Stimulated activated CD8-positive, alpha-beta memory T cell treated with anti-CD3 and anti-CD28 coated beads, Interleukin-4, amount 100 ng/mL, for 4 hours (primary cell): Measurements from ENCODE around the gene GBA3.

Experiments used
- DNase-seq, 2 donors: peaks; one replicate each; pipeline ENCODE4 v3.0.0-alpha.2; 2020; ENCODE audit warnings: low read depth in 2 of 2, low spot score in 1 of 2

The GBA3 gene

GRCh38 chr4:22778547-22779163 is 85.9 kb downstream of the GBA3 start:
- no peak for DNase-seq

GRCh38 chr4:22780317-22780716 is 87.6 kb downstream of the GBA3 start:
- DNase-seq: no peak

- no peak for DNase-seq
Observed at GRCh38 chr4:22780797-22781196, 88.1 kb downstream of the GBA3 start.

- no peak for DNase-seq
Observed at GRCh38 chr4:22787753-22788375, 95.1 kb downstream of the GBA3 start.

GRCh38 chr4:22790631-22791030 is 97.9 kb downstream of the GBA3 start:
- no peak for DNase-seq

- DNase-seq: no peak
Observed at GRCh38 chr4:22794732-22795131, 102.0 kb downstream of the GBA3 start.

- no peak for DNase-seq
Observed at GRCh38 chr4:22801391-22801790, 108.7 kb downstream of the GBA3 start.

- no peak for DNase-seq
Observed at GRCh38 chr4:22802876-22803275, 110.1 kb downstream of the GBA3 start.

GRCh38 chr4:22803512-22803911 is 110.8 kb downstream of the GBA3 start:
- no peak for DNase-seq

GRCh38 chr4:22814906-22815305 is 122.2 kb downstream of the GBA3 start:
- no peak for DNase-seq

- DNase-seq: no peak
Observed at GRCh38 chr4:22824091-22824490, 131.4 kb downstream of the GBA3 start.

GRCh38 chr4:22842360-22843018 is 149.8 kb downstream of the GBA3 start:
- DNase-seq: no peak

GRCh38 chr4:22848332-22848731 is 155.6 kb downstream of the GBA3 start:
- no peak for DNase-seq

- no peak for DNase-seq
Observed at GRCh38 chr4:22850055-22850454, 157.3 kb downstream of the GBA3 start.

- no peak for DNase-seq
Observed at GRCh38 chr4:22850630-22851029, 157.9 kb downstream of the GBA3 start.

GRCh38 chr4:22857411-22857810 is 164.7 kb downstream of the GBA3 start:
- no peak for DNase-seq

GRCh38 chr4:22859318-22859717 is 166.6 kb downstream of the GBA3 start:
- DNase-seq: no peak
